ENCODE results near the gene MPDZ.

Gene MPDZ

GRCh38 chr9:13263511-13263910 lies 16.0 kb downstream of the MPDZ start:
- ChIA-PET POLR2A (no interaction called here), CTCF (no interaction called here)
- no peak for DNase-seq (ENCODE audit: extremely low spot score)
- no peak for TF ChIP-seq HDGF (IDR thresholded peaks at IDR 0.05; ENCODE audit: borderline replicate concordance)
- TF ChIP-seq FOXK2 (IDR thresholded peaks at IDR 0.05), result no peak
- TF ChIP-seq CTBP1 (IDR thresholded peaks at IDR 0.05; ENCODE audit: borderline replicate concordance), result no peak
- TF ChIP-seq ELF4 (IDR thresholded peaks at IDR 0.05), result no peak
- no peak for TF ChIP-seq PKNOX1 (IDR thresholded peaks at IDR 0.05)

DNA sequence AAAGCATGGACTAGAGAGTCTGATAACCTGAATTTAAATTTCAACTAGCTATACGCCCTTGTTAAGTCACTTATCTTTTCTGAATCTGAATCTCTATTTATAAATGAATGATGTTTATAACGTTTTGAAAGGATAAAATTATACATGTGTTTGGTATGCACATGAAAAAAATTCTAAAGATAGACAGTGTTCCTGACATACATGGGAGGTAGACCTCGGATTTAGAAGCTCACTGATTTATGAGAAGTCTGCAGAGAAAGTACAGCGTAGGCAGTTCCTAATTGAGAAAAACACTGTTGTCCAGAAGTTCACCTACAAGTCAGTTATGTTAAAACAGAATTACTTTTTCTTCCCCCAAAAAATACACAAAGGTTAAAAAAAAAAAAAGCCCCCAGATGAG lies 26.6 kb downstream of the MPDZ start:
- ChIA-PET POLR2A (interaction anchor here (0.7 kb wide), 1 partner anchor 11 kb away, joined by 3 read pairs; no protein-coding TSS in a partner anchor), CTCF (no interaction called here)
- TF ChIP-seq ARNT (IDR thresholded peaks at IDR 0.05) (no peak), BHLHE40 (IDR thresholded peaks at IDR 0.05; ENCODE audit: borderline replicate concordance) (no peak), L3MBTL2 (conservative IDR thresholded peaks at IDR 0.05) (no peak), PKNOX1 (IDR thresholded peaks at IDR 0.05) (no peak), ZNF384 (IDR thresholded peaks at IDR 0.05) (no peak), FOXK2 (IDR thresholded peaks at IDR 0.05) (no peak)
- DNase-seq (ENCODE audit: extremely low spot score), result no peak

DNA sequence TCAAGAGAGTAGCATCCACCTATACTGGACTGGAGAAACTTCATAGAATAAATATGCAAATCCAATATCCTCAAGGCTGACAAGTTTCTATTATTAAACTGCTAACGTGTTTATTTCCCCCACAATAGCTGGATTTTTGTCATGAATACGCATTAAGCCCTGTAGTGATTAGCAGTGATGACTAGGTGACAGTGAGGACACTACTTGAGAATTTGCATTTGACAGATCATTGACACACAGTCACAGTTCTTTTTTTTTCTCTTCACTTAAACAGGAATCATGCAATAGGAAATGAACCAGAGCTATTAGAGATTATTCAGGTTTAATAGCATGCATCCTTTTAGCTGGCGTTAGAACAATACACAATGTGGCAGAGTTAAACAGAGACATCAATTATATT lies 35.3 kb downstream of the MPDZ start:
- CTCF ChIA-PET, result no interaction called here
- DNase-seq (ENCODE audit: extremely low spot score), result no peak
- POLR2A ChIA-PET, result no interaction called here
- no peak for TF ChIP-seq SUZ12 (IDR thresholded peaks at IDR 0.05)
- no peak for TF ChIP-seq FOXM1 (IDR thresholded peaks at IDR 0.05; ENCODE audit: borderline replicate concordance)
- no peak for TF ChIP-seq TARDBP (IDR thresholded peaks at IDR 0.05)
- TF ChIP-seq ZNF384 (IDR thresholded peaks at IDR 0.05), result no peak
- no peak for TF ChIP-seq L3MBTL2 (conservative IDR thresholded peaks at IDR 0.05)
- no peak for TF ChIP-seq CTBP1 (IDR thresholded peaks at IDR 0.05; ENCODE audit: borderline replicate concordance)
- no peak for TF ChIP-seq FOXA1 (IDR thresholded peaks at IDR 0.05)
- TF ChIP-seq FOXK2 (IDR thresholded peaks at IDR 0.05), result no peak
- no peak for TF ChIP-seq HDGF (IDR thresholded peaks at IDR 0.05; ENCODE audit: borderline replicate concordance)
- TF ChIP-seq LEF1 (IDR thresholded peaks at IDR 0.05; ENCODE audit: borderline replicate concordance), result no peak
- TF ChIP-seq ARNT (IDR thresholded peaks at IDR 0.05), result no peak
- TF ChIP-seq ELF4 (IDR thresholded peaks at IDR 0.05), result no peak
- no peak for TF ChIP-seq NFRKB (IDR thresholded peaks at IDR 0.05)
- no peak for TF ChIP-seq PKNOX1 (IDR thresholded peaks at IDR 0.05)
- TF ChIP-seq SP1 (IDR thresholded peaks at IDR 0.05), result no peak
- no peak for TF ChIP-seq BHLHE40 (IDR thresholded peaks at IDR 0.05; ENCODE audit: borderline replicate concordance)

DNA sequence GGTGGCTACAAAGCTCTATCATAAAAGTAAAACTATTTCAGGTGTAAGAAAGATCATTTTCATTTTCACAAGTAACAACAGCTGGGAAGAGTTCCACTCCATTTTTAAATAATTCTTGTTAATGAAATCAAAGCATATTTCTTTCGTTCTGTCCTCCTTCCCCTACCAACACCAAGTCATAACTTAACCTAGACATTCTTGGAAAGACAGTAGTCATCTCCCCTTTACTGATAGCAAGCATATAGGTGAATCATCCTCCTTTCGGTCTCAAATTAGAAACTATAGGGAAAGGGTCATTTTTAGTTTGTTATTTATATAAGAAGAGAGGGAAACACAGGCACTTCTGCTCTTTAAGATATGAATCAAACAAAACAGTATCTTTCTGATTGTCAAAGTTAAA lies 38.2 kb downstream of the MPDZ start:
- CTCF ChIA-PET, result no interaction called here
- POLR2A ChIA-PET, result no interaction called here
- DNase-seq (ENCODE audit: extremely low spot score), result no peak
- TF ChIP-seq SP1 (IDR thresholded peaks at IDR 0.05) (no peak), ELF4 (IDR thresholded peaks at IDR 0.05) (no peak), PKNOX1 (IDR thresholded peaks at IDR 0.05) (no peak), ARNT (IDR thresholded peaks at IDR 0.05) (no peak), NFRKB (IDR thresholded peaks at IDR 0.05) (no peak), BHLHE40 (IDR thresholded peaks at IDR 0.05; ENCODE audit: borderline replicate concordance) (no peak), HDGF (IDR thresholded peaks at IDR 0.05; ENCODE audit: borderline replicate concordance) (no peak), CTBP1 (IDR thresholded peaks at IDR 0.05; ENCODE audit: borderline replicate concordance) (no peak), FOXM1 (IDR thresholded peaks at IDR 0.05; ENCODE audit: borderline replicate concordance) (no peak), LEF1 (IDR thresholded peaks at IDR 0.05; ENCODE audit: borderline replicate concordance) (no peak), FOXK2 (IDR thresholded peaks at IDR 0.05) (no peak), SUZ12 (IDR thresholded peaks at IDR 0.05) (no peak)

DNA sequence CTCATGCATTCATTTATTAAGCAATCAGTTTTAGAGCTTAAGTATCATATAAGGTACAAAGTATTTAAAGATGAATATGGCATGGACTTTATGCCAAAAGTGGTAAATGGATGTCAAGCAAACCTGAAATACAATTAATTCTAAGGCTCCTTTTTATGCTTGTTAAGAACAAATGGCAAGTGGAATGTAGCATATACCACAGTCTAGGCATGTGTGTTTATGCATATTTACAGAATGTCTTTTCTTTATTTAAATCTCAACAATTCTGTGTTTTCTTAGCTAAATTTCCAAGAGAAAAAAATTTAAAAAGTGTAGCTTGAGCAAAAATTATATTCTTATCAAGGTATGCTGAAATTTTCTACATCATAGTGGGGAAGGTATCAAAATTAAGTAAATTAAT lies 39.8 kb downstream of the MPDZ start:
- POLR2A ChIA-PET, result no interaction called here
- DNase-seq (ENCODE audit: extremely low spot score), result no peak
- TF ChIP-seq HDGF (IDR thresholded peaks at IDR 0.05; ENCODE audit: borderline replicate concordance), result no peak
- TF ChIP-seq ELF4 (IDR thresholded peaks at IDR 0.05), result no peak
- TF ChIP-seq SP1 (IDR thresholded peaks at IDR 0.05), result no peak
- TF ChIP-seq ZNF384 (IDR thresholded peaks at IDR 0.05), result no peak
- no peak for TF ChIP-seq FOXM1 (IDR thresholded peaks at IDR 0.05; ENCODE audit: borderline replicate concordance)
- no peak for TF ChIP-seq CTBP1 (IDR thresholded peaks at IDR 0.05; ENCODE audit: borderline replicate concordance)
- TF ChIP-seq ARNT (IDR thresholded peaks at IDR 0.05), result no peak
- no peak for TF ChIP-seq FOXA1 (IDR thresholded peaks at IDR 0.05)
- no peak for TF ChIP-seq FOXK2 (IDR thresholded peaks at IDR 0.05)
- no peak for TF ChIP-seq LEF1 (IDR thresholded peaks at IDR 0.05; ENCODE audit: borderline replicate concordance)
- no peak for TF ChIP-seq L3MBTL2 (conservative IDR thresholded peaks at IDR 0.05)
- no peak for TF ChIP-seq PKNOX1 (IDR thresholded peaks at IDR 0.05)
- no peak for TF ChIP-seq NFRKB (IDR thresholded peaks at IDR 0.05)
- no peak for TF ChIP-seq BHLHE40 (IDR thresholded peaks at IDR 0.05; ENCODE audit: borderline replicate concordance)
- TF ChIP-seq SUZ12 (IDR thresholded peaks at IDR 0.05), result no peak
- TF ChIP-seq TARDBP (IDR thresholded peaks at IDR 0.05), result no peak
- CTCF ChIA-PET, result no interaction called here
